Prostate gland (tissue), 2 donors: ENCODE measurements around the gene GPR171.

Experiments used
- CTCF ChIP-seq, 4 experiments: fragments of 200-600 bp in 2 of 4; fragments of 450-650 bp in 2 of 4; sonication (generic) in 2 of 4; IDR thresholded peaks; 1 replicate in 3 of 4; 2 replicates in 1 of 4; pipeline ENCODE4 v1.5.1; 2016 to 2019; ENCODE audit warnings: antibody characterized with exemption in 4 of 4, mild to moderate bottlenecking in 2 of 4, moderate library complexity in 2 of 4
- POLR2AphosphoS5 ChIP-seq: sonication (generic); formaldehyde crosslinking; IDR thresholded peaks from one replicate; pipeline ENCODE4 v1.6.1; 2017; ENCODE audit warnings: antibody characterized with exemption

GRCh38 chr3:151199554-151200438, 3.2 kb downstream of the GPR171 start:
- no peak for TF ChIP-seq CTCF (IDR thresholded peaks at IDR 0.05)
- TF ChIP-seq POLR2AphosphoS5 = no peak
